ENCODE data around the gene ZP2. TPM values are rescaled to one million over a fixed set of nuclear protein-coding genes. Genes with fewer than 3 reads are reported as not detected.
A peak's percentile ranks its signal among the peaks of the same experiment; 100 is the strongest.

ZP2 gene
- total and polyA plus RNA-seq, 8 donors: 0.05 to 0.55 TPM; not detected in 6

GRCh38 chr16:21167929-21168602, 43.3 kb downstream of the ZP2 start:
- no peak overlapping the region for H3K27ac ChIP-seq
- intact Hi-C loops (cut with DNase I; ENCODE audit: low total_unique reads): no loop called here
- no peak for TF ChIP-seq CTCF (IDR thresholded peaks at IDR 0.05)
- TF ChIP-seq EP300 (IDR thresholded peaks at IDR 0.05): no peak
- TF ChIP-seq POLR2A (IDR thresholded peaks at IDR 0.05): no peak
- TF ChIP-seq POLR2AphosphoS5 (IDR thresholded peaks at IDR 0.05): no peak
- no peak for DNase-seq
- H3K4me1 ChIP-seq: peaks cover 4 to 29% (median 9%) of the 10 kb centered on the region in 4 donors
- no peak overlapping the region for H3K4me3 ChIP-seq
- peaks cover 36 to 75% (median 70%) of the 10 kb centered on the region in 4 donors for H3K36me3 ChIP-seq
- H3K9me3 ChIP-seq: no peaks in the 10 kb centered on the region
- H3K27me3 ChIP-seq: no peaks in the 10 kb centered on the region
- 95 to 99% (median 98%) methylated on average over 12 of the region's 12 CpGs for WGBS, 5 donors

- H3K36me3 ChIP-seq: peaks cover 28 to 68% (median 63%) of the 10 kb centered on the region in 4 donors
- intact Hi-C loops (cut with DNase I; ENCODE audit: low total_unique reads): no loop called here
- 90 to 96% (median 94%) methylated on average over 9 of the region's 9 CpGs for WGBS, 5 donors
These were observed 44.0 kb downstream of the ZP2 start for GRCh38 chr16:21167360-21167759.

DNA sequence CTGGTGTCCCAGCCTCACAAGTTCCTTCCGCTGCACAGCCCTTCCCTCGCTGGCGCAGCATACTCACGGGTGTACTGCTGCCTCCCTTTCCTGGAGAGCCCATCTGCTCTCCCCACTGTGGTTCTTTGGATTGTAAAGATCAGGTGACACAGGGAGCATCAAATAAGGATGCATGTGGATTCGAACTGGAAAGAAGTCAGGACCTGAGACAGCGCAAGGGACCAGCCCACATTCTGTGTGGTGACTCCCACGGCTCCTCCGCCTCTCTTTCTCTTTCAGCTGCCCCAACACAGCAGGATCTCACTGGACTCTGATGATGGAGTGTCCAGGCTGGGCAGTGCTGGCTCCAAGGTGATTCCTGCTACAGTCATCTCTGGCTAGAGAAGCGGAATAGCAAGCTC, 44.8 kb downstream of the ZP2 start:
- H3K9me3 ChIP-seq: no peaks in the 10 kb centered on the region
- H3K4me3 ChIP-seq: no peak overlapping the region
- intact Hi-C loops (cut with DNase I; ENCODE audit: low total_unique reads): no loop called here
- H3K27ac ChIP-seq: peak overlapping the region in 1 of 5 donors; percentile 51
- H3K36me3 ChIP-seq: peaks cover 23 to 61% (median 57%) of the 10 kb centered on the region in 4 donors
- WGBS, 5 donors: 91 to 93% (median 91%) methylated on average over 9 of the region's 9 CpGs
- no peak for DNase-seq
- no peaks in the 10 kb centered on the region for H3K27me3 ChIP-seq
- H3K4me1 ChIP-seq: peaks cover 13 to 44% (median 25%) of the 10 kb centered on the region in 4 donors
- TF ChIP-seq CTCF (IDR thresholded peaks at IDR 0.05) (no peak), POLR2AphosphoS5 (IDR thresholded peaks at IDR 0.05) (no peak), EP300 (IDR thresholded peaks at IDR 0.05) (no peak)

More at GRCh38 chr16:21167360-21167759, 44.0 kb downstream of the ZP2 start:
- H3K9me3 ChIP-seq: no peaks in the 10 kb centered on the region
- no peak overlapping the region for H3K4me3 ChIP-seq
- H3K27me3 ChIP-seq: no peaks in the 10 kb centered on the region
- TF ChIP-seq EP300 (IDR thresholded peaks at IDR 0.05): no peak
- TF ChIP-seq POLR2A (IDR thresholded peaks at IDR 0.05): no peak
- DNase-seq: no peak
- peaks cover 11 to 36% (median 17%) of the 10 kb centered on the region in 4 donors for H3K4me1 ChIP-seq
- H3K27ac ChIP-seq: peak overlapping the region in 1 of 5 donors; percentile 51

GRCh38 chr16:21164521-21165168, 46.7 kb downstream of the ZP2 start:
- 93 to 96% (median 95%) methylated on average over 7 of the region's 7 CpGs for WGBS, 5 donors
- DNase-seq: no peak
- peaks cover 28 to 59% (median 40%) of the 10 kb centered on the region in 4 donors for H3K4me1 ChIP-seq
- H3K27ac ChIP-seq: peak overlapping the region in 2 of 5 donors; percentile 11 to 39
- TF ChIP-seq CTCF (IDR thresholded peaks at IDR 0.05) (no peak), POLR2A (IDR thresholded peaks at IDR 0.05) (no peak), POLR2AphosphoS5 (IDR thresholded peaks at IDR 0.05) (no peak), EP300 (IDR thresholded peaks at IDR 0.05) (no peak)
- H3K4me3 ChIP-seq: no peak overlapping the region
- intact Hi-C loops (cut with DNase I; ENCODE audit: low total_unique reads): no loop called here
- H3K27me3 ChIP-seq: no peaks in the 10 kb centered on the region
- H3K36me3 ChIP-seq: peaks cover 11 to 48% (median 43%) of the 10 kb centered on the region in 4 donors
- no peaks in the 10 kb centered on the region for H3K9me3 ChIP-seq
